A172 (cell line): ENCODE measurements around the gene RAPH1. TPM values are rescaled to one million over a fixed set of nuclear protein-coding genes. Genes with fewer than 3 reads are reported as not detected.
A peak's percentile ranks its signal among the peaks of the same experiment; 100 is the strongest.

Experiments
- DNase-seq: peaks from one replicate; pipeline ENCODE4 v3.0.0-alpha.2; 2015; ENCODE audit warnings: low spot score
- total RNA-seq: library from RNA; depleted of rRNA; stranded (reverse); fragments of >200 nt; shearing (Covaris generic); gene quantifications from 2 replicates; pipeline ENCODE4 v1.2.3, GENCODE V29; 2014; rRNA removed

RAPH1 gene
- total RNA-seq, 1 experiment from 2014 or later = 15.5 TPM

GRCh38 chr2:203361495-203361894 lies 173.6 kb downstream of the RAPH1 start:
- DNase-seq = no peak

- DNase-seq = no peak
Observed at GRCh38 chr2:203360833-203361430, 174.2 kb downstream of the RAPH1 start.

GRCh38 chr2:203359450-203359849 lies 175.7 kb downstream of the RAPH1 start:
- no peak for DNase-seq

- DNase-seq = no peak
Observed at GRCh38 chr2:203354966-203355365, 180.1 kb downstream of the RAPH1 start.

- no peak for DNase-seq
Observed at GRCh38 chr2:203352604-203353255, 182.4 kb downstream of the RAPH1 start.

GRCh38 chr2:203347375-203347774 lies 187.7 kb downstream of the RAPH1 start:
- DNase-seq = no peak

- DNase-seq = no peak
Observed at GRCh38 chr2:203346612-203347011, 188.5 kb downstream of the RAPH1 start.

- peak; percentile 4 for DNase-seq
Observed at GRCh38 chr2:203344667-203345066, 190.4 kb downstream of the RAPH1 start.

Other genes with a start within 250 kb of the RAPH1 start
- gene ABI2, start 206.9 kb downstream of the RAPH1 start, total RNA-seq = 57.9 and 64.0 TPM in 2 replicates
- gene CD28, start 171.3 kb upstream of the RAPH1 start, total RNA-seq = 0.19 TPM in 1 of 2 replicates, not detected in the other